ENCODE data around the gene ARHGEF16.

The ARHGEF16 gene

DNA sequence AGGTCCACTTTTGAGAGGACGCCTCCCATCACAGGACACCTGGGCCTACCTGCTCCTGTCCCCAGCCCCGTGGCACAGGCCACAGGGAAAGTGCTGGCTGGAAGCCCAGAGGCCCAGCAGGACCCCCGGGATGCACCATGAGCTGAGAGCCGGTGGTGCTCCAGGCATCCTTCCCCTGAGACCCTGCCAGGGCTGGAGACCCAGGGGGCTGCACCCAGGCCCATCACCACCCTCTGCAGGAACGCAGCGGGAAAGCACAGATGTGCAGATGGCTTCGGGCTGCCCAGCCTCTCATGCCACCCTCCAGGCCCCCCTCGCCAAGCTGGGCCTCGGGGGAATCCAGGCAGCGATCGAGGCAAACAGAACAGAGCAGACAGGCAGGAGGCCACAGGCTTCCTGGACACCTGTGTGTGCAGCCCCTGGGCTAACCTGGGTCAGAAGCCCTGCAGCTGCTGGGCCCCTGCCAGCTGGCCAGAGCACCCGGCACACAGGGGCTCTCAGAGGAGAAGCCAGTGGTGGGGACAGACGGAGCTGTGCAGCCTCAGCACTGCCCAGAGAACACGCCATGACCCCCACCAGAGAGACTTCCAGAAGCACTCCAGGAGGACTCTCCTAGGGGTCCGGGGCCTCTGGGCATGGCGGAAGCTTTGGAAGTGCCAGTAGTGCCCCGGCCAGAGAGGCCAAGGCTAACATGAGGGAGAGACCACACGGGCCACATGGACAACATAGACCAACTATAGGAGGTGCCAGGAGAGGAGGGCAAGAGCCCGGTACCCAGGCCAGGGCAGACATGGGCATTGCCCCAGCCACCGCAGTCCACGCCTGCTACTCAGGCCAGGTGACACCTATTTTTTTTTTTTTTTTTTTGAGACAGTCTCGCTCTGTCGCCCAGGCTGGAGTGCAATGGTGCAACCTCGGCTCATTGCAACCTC, 71.4 kb downstream of the ARHGEF16 start:
- Mint-ChIP-seq H3K4me1 (peaks cover 15% of the 10 kb centered on the region), H3K27me3 (ENCODE audit: low read depth, poor library complexity) (peaks cover 26% of the 10 kb centered on the region), H3K4me3 (no peak overlapping the region), H3K27ac (no peak overlapping the region), H3K36me3 (ENCODE audit: low read depth) (no peaks in the 10 kb centered on the region), H3K9me3 (no peaks in the 10 kb centered on the region)
- DNase-seq = no peak
- TF ChIP-seq, protein P1, sequence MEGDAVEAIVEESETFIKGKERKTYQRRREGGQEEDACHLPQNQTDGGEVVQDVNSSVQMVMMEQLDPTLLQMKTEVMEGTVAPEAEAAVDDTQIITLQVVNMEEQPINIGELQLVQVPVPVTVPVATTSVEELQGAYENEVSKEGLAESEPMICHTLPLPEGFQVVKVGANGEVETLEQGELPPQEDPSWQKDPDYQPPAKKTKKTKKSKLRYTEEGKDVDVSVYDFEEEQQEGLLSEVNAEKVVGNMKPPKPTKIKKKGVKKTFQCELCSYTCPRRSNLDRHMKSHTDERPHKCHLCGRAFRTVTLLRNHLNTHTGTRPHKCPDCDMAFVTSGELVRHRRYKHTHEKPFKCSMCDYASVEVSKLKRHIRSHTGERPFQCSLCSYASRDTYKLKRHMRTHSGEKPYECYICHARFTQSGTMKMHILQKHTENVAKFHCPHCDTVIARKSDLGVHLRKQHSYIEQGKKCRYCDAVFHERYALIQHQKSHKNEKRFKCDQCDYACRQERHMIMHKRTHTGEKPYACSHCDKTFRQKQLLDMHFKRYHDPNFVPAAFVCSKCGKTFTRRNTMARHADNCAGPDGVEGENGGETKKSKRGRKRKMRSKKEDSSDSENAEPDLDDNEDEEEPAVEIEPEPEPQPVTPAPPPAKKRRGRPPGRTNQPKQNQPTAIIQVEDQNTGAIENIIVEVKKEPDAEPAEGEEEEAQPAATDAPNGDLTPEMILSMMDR (IDR thresholded peaks at IDR 0.05) = no peak

DNA sequence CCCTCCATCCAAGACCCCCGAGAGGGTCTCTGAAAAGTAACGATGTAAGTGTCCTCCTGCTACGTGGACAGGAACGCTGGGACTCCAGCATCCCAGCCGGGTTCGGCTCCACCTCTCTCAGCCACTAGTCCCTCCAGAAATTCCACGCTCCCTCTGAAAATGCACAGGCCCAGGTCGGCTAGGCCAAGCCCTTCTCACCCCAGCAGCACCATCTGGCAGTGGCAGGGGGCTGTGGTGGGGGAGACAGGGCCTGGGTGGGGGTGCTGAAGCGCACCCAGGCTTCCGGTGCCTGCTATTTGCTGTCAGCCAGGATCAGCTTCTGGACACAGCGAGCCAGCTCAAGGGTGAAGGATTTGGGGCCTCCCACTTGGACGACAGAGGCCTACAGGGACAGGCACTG, 73.3 kb downstream of the ARHGEF16 start:
- H3K4me1 Mint-ChIP-seq = peaks cover 31% of the 10 kb centered on the region
- H3K4me3 Mint-ChIP-seq = no peak overlapping the region
- H3K36me3 Mint-ChIP-seq (ENCODE audit: low read depth) = no peaks in the 10 kb centered on the region
- H3K27ac Mint-ChIP-seq = no peak overlapping the region
- DNase-seq = no peak
- TF ChIP-seq, protein P1 (IDR thresholded peaks at IDR 0.05) = no peak
- H3K9me3 Mint-ChIP-seq = no peaks in the 10 kb centered on the region
- H3K27me3 Mint-ChIP-seq (ENCODE audit: low read depth, poor library complexity) = peaks cover 30% of the 10 kb centered on the region

DNA sequence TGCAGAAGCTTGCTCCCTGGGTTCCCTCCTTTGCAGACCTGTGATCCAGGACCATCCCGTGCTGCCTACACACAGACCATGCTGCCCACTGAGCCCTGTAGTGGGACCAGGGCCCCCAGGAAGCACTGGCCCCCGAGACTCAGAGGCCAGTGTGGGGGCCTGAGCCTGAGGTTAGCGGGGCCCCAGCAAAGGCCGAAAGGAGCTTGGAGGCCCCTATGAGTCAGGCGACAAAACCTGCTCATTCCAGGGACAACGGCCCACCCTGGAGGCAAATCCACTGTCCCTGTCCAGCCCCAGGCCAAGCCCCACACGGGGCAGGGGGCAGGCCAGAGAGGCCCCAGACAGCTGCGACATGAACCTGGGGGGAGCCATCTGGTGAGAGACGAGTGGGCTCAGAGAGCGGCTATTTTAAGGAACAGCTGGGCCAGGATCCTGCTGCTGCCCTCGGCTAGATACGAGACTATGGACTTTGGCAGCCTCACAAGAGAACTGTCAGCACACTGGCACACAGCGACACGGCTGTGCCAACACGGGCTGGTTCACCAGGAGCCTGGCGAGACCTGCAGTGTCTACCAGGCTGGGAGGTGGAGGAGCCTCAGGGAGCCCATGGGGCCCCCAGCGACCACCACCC, 74.7 kb downstream of the ARHGEF16 start:
- Mint-ChIP-seq H3K9me3 (no peaks in the 10 kb centered on the region), H3K4me1 (peaks cover 40% of the 10 kb centered on the region), H3K27me3 (ENCODE audit: low read depth, poor library complexity) (peaks cover 34% of the 10 kb centered on the region), H3K36me3 (ENCODE audit: low read depth) (no peaks in the 10 kb centered on the region), H3K4me3 (peak overlapping the region; percentile 7), H3K27ac (no peak overlapping the region)
- TF ChIP-seq, protein P1 (IDR thresholded peaks at IDR 0.05) = no peak
- DNase-seq = no peak

DNA sequence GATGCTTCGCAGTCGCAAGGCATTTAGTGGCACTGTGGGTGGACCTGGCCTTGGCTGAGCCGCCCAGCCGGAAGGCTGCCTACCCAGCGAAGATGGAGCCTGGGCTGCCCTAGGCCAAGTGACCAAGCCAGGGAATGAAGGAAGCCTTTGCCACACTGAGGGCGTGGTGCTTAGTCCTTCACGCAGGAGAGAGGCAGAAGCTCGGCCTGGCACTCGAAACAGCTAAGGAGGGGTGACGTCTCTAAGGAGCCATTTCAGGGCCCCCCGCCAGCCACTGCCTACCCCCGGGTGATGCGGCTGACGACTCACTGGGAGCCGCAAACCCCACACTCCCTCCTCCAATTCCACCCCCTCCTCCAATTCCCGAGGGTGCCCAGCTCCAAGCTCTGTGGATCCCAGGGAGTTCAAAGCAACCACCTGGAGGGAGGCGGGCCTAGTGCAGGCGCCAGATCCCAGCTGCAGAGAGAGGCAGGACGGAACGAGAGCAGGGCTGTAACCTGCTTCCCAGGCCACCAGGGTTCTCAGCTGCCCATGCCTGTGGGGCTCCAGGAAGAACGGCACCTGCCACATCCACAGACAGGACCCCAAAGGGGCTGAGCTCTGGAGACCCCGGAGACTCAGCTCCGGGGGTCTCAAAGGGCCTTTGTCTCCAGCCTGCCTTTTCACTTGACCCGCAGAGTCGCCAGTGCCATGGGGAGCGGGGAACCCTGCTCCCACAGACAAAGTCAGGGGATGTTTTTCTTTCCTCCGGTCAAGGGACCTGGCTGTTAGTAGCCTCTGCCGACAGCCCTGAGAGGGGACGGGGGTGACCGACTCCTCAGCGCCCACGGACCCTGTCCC, 75.8 kb downstream of the ARHGEF16 start:
- DNase-seq = peak; percentile 35
- H3K4me1 Mint-ChIP-seq = peaks cover 40% of the 10 kb centered on the region

More for the DNA sequence above, 75.8 kb downstream of the ARHGEF16 start:
- Mint-ChIP-seq H3K27ac (no peak overlapping the region), H3K4me3 (peak overlapping the region; percentile 73), H3K9me3 (no peaks in the 10 kb centered on the region), H3K36me3 (ENCODE audit: low read depth) (no peaks in the 10 kb centered on the region), H3K27me3 (ENCODE audit: low read depth, poor library complexity) (peaks cover 34% of the 10 kb centered on the region)
- TF ChIP-seq, protein P1 (IDR thresholded peaks at IDR 0.05) = no peak

Data from nephron progenitor cell (in vitro differentiated cells).